ENCODE results near the gene ASF1A. TPM values are rescaled to one million over a fixed set of nuclear protein-coding genes. Genes with fewer than 3 reads are reported as not detected.
A peak's percentile ranks its signal among the peaks of the same experiment; 100 is the strongest.

ASF1A gene
- total and polyA plus RNA-seq, 2 of the 13 experiments (the other 11 are each of a cell fraction or from before 2014, with no cell fraction given), result 14.5 to 49.9 TPM

- TF ChIP-seq SKIL (CRISPR knock-in tag; IDR thresholded peaks at IDR 0.05; ENCODE audit: borderline replicate concordance), result 0 out of 2 replicates have a peak, but pooled peaks have one; percentile 3
- peak; percentile 65 for TF ChIP-seq PATZ1 (CRISPR knock-in tag; IDR thresholded peaks at IDR 0.05)
- no peak; the same call in 1 of the 2 replicates for TF ChIP-seq MAF1 (CRISPR knock-in tag; IDR thresholded peaks at IDR 0.05; ENCODE audit: borderline replicate concordance)
- peak; percentile 90 for TF ChIP-seq ZFP1 (CRISPR knock-in tag; IDR thresholded peaks at IDR 0.05)
- 0 out of 2 replicates have a peak, but pooled peaks have one; percentile 34 for TF ChIP-seq ZNF740 (CRISPR knock-in tag; IDR thresholded peaks at IDR 0.05)
- TF ChIP-seq ETS1 (CRISPR knock-in tag; IDR thresholded peaks at IDR 0.05), result no peak
- TF ChIP-seq YY1 (IDR thresholded peaks at IDR 0.05; ENCODE audit: insufficient read depth, insufficient replicate concordance, low read depth, low read length), result peak; percentile 85
- no peak for TF ChIP-seq CREB1 (IDR thresholded peaks at IDR 0.05)
- TF ChIP-seq CREB1 (CRISPR knock-in tag; IDR thresholded peaks at IDR 0.05), result peak; percentile 53; the same call in 1 of the 2 replicates
- TF ChIP-seq HIC2 (CRISPR knock-in tag; IDR thresholded peaks at IDR 0.05; ENCODE audit: low read depth), result no peak
- TF ChIP-seq GPN1 (CRISPR knock-in tag; IDR thresholded peaks at IDR 0.05; ENCODE audit: borderline replicate concordance), result no peak
- TF ChIP-seq MLXIP (CRISPR knock-in tag; IDR thresholded peaks at IDR 0.05; ENCODE audit: borderline replicate concordance), result peak; percentile 73; the same call in 1 of the 2 replicates
- TF ChIP-seq FOXP1 (IDR thresholded peaks at IDR 0.05), result no peak
- TF ChIP-seq FOXP1 (CRISPR knock-in tag; IDR thresholded peaks at IDR 0.05), result no peak
- 0 out of 2 replicates have a peak, but pooled peaks have one; percentile 45 for TF ChIP-seq ZSCAN21 (CRISPR knock-in tag; IDR thresholded peaks at IDR 0.05; ENCODE audit: borderline replicate concordance)
- peak; percentile 10; the same call in 1 of the 2 replicates for TF ChIP-seq ZBTB43 (CRISPR knock-in tag; conservative IDR thresholded peaks at IDR 0.05)
- peak; percentile 13; the same call in 1 of the 2 replicates for TF ChIP-seq ZNF629 (CRISPR knock-in tag; conservative IDR thresholded peaks at IDR 0.05)
These were observed at the start of gene ASF1A (continued) for GRCh38 chr6:118893807-118894424.
